K562 (cell line): Measurements from ENCODE around the gene NXPH4. TPM values are rescaled to one million over a fixed set of nuclear protein-coding genes. Genes with fewer than 3 reads are reported as not detected.

Experiments used
- ATAC-seq: fragments of 200-7000 bp; cut with Tn5 transposase; 3 replicates; pipeline ENCODE4 v1.9.1; 2020; ENCODE audit warnings: moderate library complexity
- BruUV-seq: library from RNA; stranded (reverse); fragments of 400-500 nt; replicated peaks from 2 replicates; lab custom pipeline; 2021; lab: Mats Ljungman, UMichigan
- CTCF ChIA-PET: fragments of 300-600 bp; formaldehyde crosslinking; extraction: SDS; loops from one replicate; lab custom pipeline; 2021; ENCODE audit warnings: low intra/inter-chr PET ratio; lab: Yijun Ruan, JAX
- POLR2A ChIA-PET: fragments of 300-600, 350-650 bp; sonication (Branson Sonifier 250); formaldehyde crosslinking; extraction: SDS; loops from one replicate; lab custom pipeline; 2021; ENCODE audit warnings: antibody characterized with exemption, inconsistent platforms; lab: Yijun Ruan, JAX
- DNase-seq, 4 experiments: peaks; one replicate each; pipeline versions ENCODE4 v3.0.0 to v3.0.0-alpha.2; 2011 to 2018; ENCODE audit warnings: low spot score in 3 of 4, mixed read lengths in 3 of 4; ENCODE audit errors: extremely low read depth in 1 of 4
- FAIRE-seq: peaks from 2 replicates; lab custom pipeline; 2011; peaks lifted over from hg19 to GRCh38; lab: Jason Lieb, UNC
- H2AFZ ChIP-seq: 2 replicates; pipeline ENCODE4 v1.6.0; 2011; ENCODE audit warnings: low read depth, low read length, control low read depth, inconsistent platforms
- H3K27ac ChIP-seq: fragments of 200-600 bp; 3 replicates; pipeline ENCODE4 v1.8.0; 2011; ENCODE audit warnings: low read depth, mild to moderate bottlenecking, control low read depth, inconsistent platforms, low read length, moderate library complexity, mixed read lengths; ENCODE audit errors: extremely low read depth
- H3K27me3 ChIP-seq, 2 experiments: fragments of 300-600 bp in 1 of 2; 2 replicates in 1 of 2; 3 replicates in 1 of 2; pipeline versions ENCODE4 v1.6.0 to v1.8.0; 2011; ENCODE audit warnings: inconsistent platforms in 2 of 2, low read length in 2 of 2, mild to moderate bottlenecking in 1 of 2, mixed read lengths in 1 of 2, moderate library complexity in 1 of 2; ENCODE audit not compliant: control insufficient read depth in 2 of 2, insufficient read depth in 2 of 2
- H3K36me3 ChIP-seq: fragments of 300-600 bp; 3 replicates; pipeline ENCODE4 v1.8.0; 2011; ENCODE audit warnings: mild to moderate bottlenecking, low read length, inconsistent platforms; ENCODE audit not compliant: control insufficient read depth, insufficient read depth
- H3K4me1 ChIP-seq, 2 experiments: fragments of 200-600 bp in 1 of 2; replicated peaks in 1 of 2; 2 replicates in 1 of 2; 3 replicates in 1 of 2; pipeline versions ENCODE4 v1.5.1 to v1.8.0; 2011; ENCODE audit warnings: inconsistent platforms in 2 of 2, low read length in 2 of 2, mild to moderate bottlenecking in 1 of 2, mixed read lengths in 1 of 2, moderate library complexity in 1 of 2; ENCODE audit not compliant: control insufficient read depth in 2 of 2, insufficient read depth in 2 of 2
- H3K4me2 ChIP-seq: 2 replicates; pipeline ENCODE4 v1.6.1; 2011; ENCODE audit warnings: low read length, control low read depth, inconsistent platforms, mixed read lengths; ENCODE audit not compliant: insufficient read depth
- H3K4me3 ChIP-seq: fragments of 200-600 bp; sonication (generic), shearing (Covaris generic); 2 replicates; pipeline ENCODE4 v1.5.1; 2016; ENCODE audit warnings: control low read depth, inconsistent platforms
- H3K79me2 ChIP-seq: fragments of 200-600 bp; 3 replicates; pipeline ENCODE4 v1.8.0; 2011; ENCODE audit warnings: low read length, inconsistent platforms; ENCODE audit not compliant: control insufficient read depth, insufficient read depth
- H3K9ac ChIP-seq, 2 experiments: 2 replicates each; pipeline versions ENCODE4 v1.6.0 to v1.6.1; 2011; ENCODE audit warnings: low read depth in 2 of 2, low read length in 2 of 2, control low read depth in 1 of 2, inconsistent platforms in 1 of 2, mild to moderate bottlenecking in 1 of 2, mixed read lengths in 1 of 2; ENCODE audit not compliant: insufficient read depth in 1 of 2
- H3K9me1 ChIP-seq: one replicate; pipeline ENCODE4 v1.6.0; 2011; ENCODE audit warnings: inconsistent platforms, mild to moderate bottlenecking, low read length, moderate library complexity; ENCODE audit not compliant: control insufficient read depth, insufficient read depth
- H3K9me3 ChIP-seq: replicated peaks from 2 replicates; pipeline ENCODE4 v1.5.1; 2011; ENCODE audit warnings: low read depth, low read length, inconsistent platforms; ENCODE audit not compliant: control insufficient read depth, insufficient read depth
- H4K20me1 ChIP-seq: replicated peaks from 2 replicates; pipeline ENCODE4 v1.6.1; 2011; ENCODE audit warnings: low read length, inconsistent platforms, mixed read lengths; ENCODE audit not compliant: control insufficient read depth, insufficient read depth
- CBFA2T3 ChIP-seq: fragments of 450-650 bp; IDR thresholded peaks from 2 replicates; pipeline ENCODE4 v1.6.1; 2017
- CTCF ChIP-seq, 3 experiments: IDR thresholded peaks in 2 of 3; conservative IDR thresholded peaks in 1 of 3; 2 replicates each; pipeline ENCODE4 v1.5.1; 2011 to 2012; ENCODE audit warnings: low read length in 3 of 3, mild to moderate bottlenecking in 3 of 3, control low read depth in 2 of 3, improper control_type of control experiment in 1 of 3, inconsistent platforms in 1 of 3, low read depth in 1 of 3, mixed read lengths in 1 of 3, moderate library complexity in 1 of 3; ENCODE audit not compliant: insufficient read depth in 2 of 3
- ETV1 ChIP-seq: fragments of 450-650 bp; conservative IDR thresholded peaks from 2 replicates; pipeline ENCODE4 v1.6.1; 2016; ENCODE audit warnings: missing genetic modification characterization, control low read depth, low read depth, missing compliant biosample characterization
- GTF2B ChIP-seq: IDR thresholded peaks from 2 replicates; pipeline ENCODE4 v1.6.1; 2011; ENCODE audit not compliant: insufficient read length; ENCODE audit errors: extremely low read depth
- HNRNPLL ChIP-seq: fragments of 200-400 bp; formaldehyde crosslinking; IDR thresholded peaks from 2 replicates; pipeline ENCODE4 v1.6.1; 2017; ENCODE audit warnings: low read length, low read depth, mild to moderate bottlenecking; ENCODE audit not compliant: poor library complexity, severe bottlenecking
- ILF3 ChIP-seq: fragments of 450-650 bp; IDR thresholded peaks from 2 replicates; pipeline ENCODE4 v1.6.1; 2018; ENCODE audit warnings: antibody characterized with exemption, mild to moderate bottlenecking, moderate library complexity, borderline replicate concordance
- KLF10 ChIP-seq: fragments of 250-450 bp; sonication (Bioruptor Pico); IDR thresholded peaks from 2 replicates; pipeline ENCODE4 v1.6.1; 2021; ENCODE audit warnings: matching md5 sums
- MXI1 ChIP-seq: IDR thresholded peaks from 2 replicates; pipeline ENCODE4 v1.6.1; 2011; ENCODE audit warnings: low read depth, mild to moderate bottlenecking, improper control_type of control experiment, low read length
- NRF1 ChIP-seq, 2 experiments: fragments of 450-650 bp; IDR thresholded peaks in 1 of 2; conservative IDR thresholded peaks in 1 of 2; 2 replicates each; pipeline ENCODE4 v1.6.1; 2014; ENCODE audit warnings: mild to moderate bottlenecking in 2 of 2
- RB1 ChIP-seq: fragments of 450-650 bp; IDR thresholded peaks from 2 replicates; pipeline ENCODE4 v1.6.1; 2017; ENCODE audit warnings: low read depth, mild to moderate bottlenecking
- SIN3B ChIP-seq: fragments of 450-650 bp; IDR thresholded peaks from 2 replicates; pipeline ENCODE4 v1.6.1; 2017; ENCODE audit warnings: low read depth, mild to moderate bottlenecking, moderate library complexity
- SRF ChIP-seq, 2 experiments: fragments of 250-450, 450-650 bp in 1 of 2; sonication (Bioruptor Pico) in 1 of 2; sonication (generic) in 1 of 2; formaldehyde crosslinking; IDR thresholded peaks; 2 replicates each; pipeline versions ENCODE4 v1.5.0 to v1.5.1; 2020 to 2022; ENCODE audit warnings: mild to moderate bottlenecking in 1 of 2, missing genetic modification reagents in 1 of 2
- UBTF ChIP-seq, 2 experiments: IDR thresholded peaks; 2 replicates each; pipeline ENCODE4 v1.6.1; 2012; ENCODE audit warnings: improper control_type of control experiment in 2 of 2, low read depth in 2 of 2, low read length in 2 of 2, borderline replicate concordance in 1 of 2
- ZBTB2 ChIP-seq: fragments of 450-650 bp; IDR thresholded peaks from 2 replicates; pipeline ENCODE4 v1.6.1; 2016; ENCODE audit warnings: antibody characterized with exemption
- WGBS: fragments of 100-300 bp; shearing (Covaris generic); methylation state at CpG from one replicate; pipeline ENCODE4 v1.1.6; 2016; ENCODE audit warnings: low coverage, mixed read lengths; ENCODE audit not compliant: insufficient coverage; ENCODE audit errors: missing lambda C conversion rate; 5-methylcytosine and 5-hydroxymethylcytosine counted together
- in situ Hi-C: fragments of 300-500 bp; cut with MboI; formaldehyde crosslinking; loops from 4 replicates; pipeline ENCODE4 v1.15.0; 2018; ENCODE audit warnings: inconsistent platforms, mixed read lengths
- intact Hi-C: fragments of 100-400 bp; cut with micrococcal nuclease; formaldehyde crosslinking; loops from 2 replicates; pipeline ENCODE4 v1.14.2; 2022
- polyA plus RNA-seq, 8 experiments: library from polyadenylated mRNA; depleted of rRNA in 4 of 8; stranded (reverse) in 5 of 8; unstranded in 3 of 8; fragments of >200 nt; fragmentation: Nextera tagmentation in 2 of 8; fragmentation: Illumina TruSeq in 1 of 8; extraction: Ambion mirVana in 2 of 8; extraction: Trizol in 1 of 8; gene quantifications; 2 replicates each; pipeline versions ENCODE4 v1.2.1 to v1.2.3, GENCODE V29; 2011 to 2014; ENCODE audit warnings: inconsistent platforms in 1 of 8, missing spikeins in 1 of 8
- total RNA-seq, 7 experiments: library from RNA; depleted of rRNA in 6 of 7; stranded (reverse); fragments of >200 nt in 6 of 7; fragmentation: Illumina TruSeq in 2 of 7; extraction: Trizol in 2 of 7; gene quantifications; 2 replicates each; pipeline versions ENCODE4 v1.2.1 to v1.2.3, GENCODE V29; 2011 to 2021; ENCODE audit warnings: low replicate concordance in 1 of 7

Gene NXPH4
- total and polyA plus RNA-seq, 9 of the 15 experiments (the other 6 are each of a cell fraction or from before 2014, with no cell fraction given) = 0.49 to 2.7 (median 1.1) TPM; not detected in 4

DNA sequence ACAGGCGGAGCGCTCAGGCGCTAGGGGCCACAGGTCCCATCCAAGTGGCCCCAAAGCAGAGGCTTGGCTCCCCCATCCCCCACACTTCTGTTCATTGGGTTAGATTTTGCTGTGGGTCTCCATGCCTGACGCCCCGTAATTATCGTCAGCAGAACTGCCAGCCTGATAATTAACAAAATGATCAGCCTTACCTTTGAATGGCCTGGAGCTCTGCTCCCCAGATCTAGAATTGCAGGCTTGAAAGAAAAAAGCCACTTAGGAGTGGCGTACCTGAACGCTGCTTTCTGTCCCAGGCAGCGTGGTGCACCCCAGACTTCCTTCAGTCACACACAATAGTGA is 40.5 kb upstream of the NXPH4 start:
- Histone ChIP-seq H3K9me3 (no peaks in the 10 kb centered on the region), H3K4me3 (no peak overlapping the region), H3K79me2 (no peaks in the 10 kb centered on the region), H3K9ac (0 out of 4 replicates have a peak overlapping the region, but pooled peaks of 1 of the 2 experiments have one; percentile 23), H3K9me1 (no peaks in the 10 kb centered on the region), H3K4me2 (peak overlapping the region; percentile 23; the same call in 1 of the 2 replicates), H4K20me1 (peaks cover 11% of the 10 kb centered on the region), H3K4me1 (peaks cover 12 to 59% of the 10 kb centered on the region in 2 experiments; a peak in 4 of 5 replicates), H3K36me3 (no peaks in the 10 kb centered on the region), H2AFZ (peak overlapping the region; percentile 13; the same call in 1 of the 2 replicates), H3K27ac (no peak overlapping the region), H3K27me3 (peaks cover 12 to 59% of the 10 kb centered on the region in 2 experiments; a peak in 4 of 5 replicates)
- 21% methylated on average over 8 of the region's 9 CpGs for WGBS
- ATAC-seq (no peak), DNase-seq (no peak), FAIRE-seq (no peak)
- BruUV-seq = no TSS peak
- in situ Hi-C loops (loop anchor here (5.0 kb wide), 3 partner anchors 54 to 159 kb away; partner anchors contain the start of gene TAC3), intact Hi-C loops (loop anchor here (1.0 kb wide), 1 partner anchor 52 kb away; no protein-coding TSS in a partner anchor)
- POLR2A ChIA-PET = interaction anchor here (0.5 to 1.4 kb wide), 7 partner anchors 10 to 167 kb away, joined by 3 to 4 read pairs (median 3); partner anchors contain the start of gene LRP1
- CTCF ChIA-PET = interaction anchor here (1.1 to 3.6 kb wide), 3 partner anchors 49 to 107 kb away, joined by 4 to 18 read pairs (median 9); no protein-coding TSS in a partner anchor
- no peak for TF ChIP-seq CBFA2T3
- TF ChIP-seq ETV1 (tag) = peak; percentile 28; the same call in 1 of the 2 replicates
- TF ChIP-seq MXI1 = no peak
- no peak for TF ChIP-seq GTF2B
- TF ChIP-seq KLF10 (CRISPR knock-in tag) = no peak
- peak in 1 of 3 experiments; percentile 18; a peak in 1 of 6 replicates for TF ChIP-seq CTCF (IDR thresholded peaks at IDR 0.05 in 2 of 3, conservative IDR thresholded peaks at IDR 0.05 in 1 of 3; ENCODE audit: insufficient read depth in 2 of 3, low read depth in 1 of 3, low read length in 3 of 3)
- TF ChIP-seq ZBTB2 = 0 out of 2 replicates have a peak, but pooled peaks have one; percentile 1
- no peak for TF ChIP-seq ILF3
- peak in 1 of 2 experiments; percentile 2; a peak in 1 of 4 replicates for TF ChIP-seq UBTF (IDR thresholded peaks at IDR 0.05; ENCODE audit: borderline replicate concordance in 1 of 2, low read depth in 2 of 2, low read length in 2 of 2)
- TF ChIP-seq NRF1 (conservative IDR thresholded peaks at IDR 0.05 in 1 of 2, IDR thresholded peaks at IDR 0.05 in 1 of 2) = peak in 1 of 2 experiments; percentile 14; a peak in 3 of 4 replicates
- TF ChIP-seq RB1 = 0 out of 2 replicates have a peak, but pooled peaks have one; percentile 4
- peak; percentile 1 for TF ChIP-seq HNRNPLL
- no peak for TF ChIP-seq SRF (CRISPR knock-in tag; IDR thresholded peaks at IDR 0.05)
- TF ChIP-seq SIN3B = no peak
